GM21825 (cell line): Measurements from ENCODE around the gene TAS2R16.
"Not testable (repeated sequence)": the region's sequence is repeated elsewhere in the genome, so short reads cannot be mapped to it uniquely, and the experiment has no call there.

Source experiments
- ATAC-seq: cut with Tn5 transposase; IDR thresholded peaks from one replicate; pipeline ENCODE4 v1.9.1; 2021; ENCODE audit warnings: mild to moderate bottlenecking, moderate library complexity; ENCODE audit not compliant: unreplicated experiment

TAS2R16 gene

GRCh38 chr7:122974229-122974628, 21.3 kb downstream of the TAS2R16 start:
- no peak for ATAC-seq

GRCh38 chr7:122972056-122972455, 23.4 kb downstream of the TAS2R16 start:
- no peak for ATAC-seq

- ATAC-seq: no peak
These were observed 24.5 kb downstream of the TAS2R16 start for GRCh38 chr7:122970740-122971725.

GRCh38 chr7:122968389-122968788, 27.1 kb downstream of the TAS2R16 start:
- no peak for ATAC-seq

GRCh38 chr7:122965306-122965705, 30.2 kb downstream of the TAS2R16 start:
- ATAC-seq: no peak

GRCh38 chr7:122953678-122954077, 41.8 kb downstream of the TAS2R16 start:
- not testable (repeated sequence) for ATAC-seq

- no peak for ATAC-seq
These were observed 44.5 kb downstream of the TAS2R16 start for GRCh38 chr7:122951006-122951405.

GRCh38 chr7:122949186-122949585, 46.3 kb downstream of the TAS2R16 start:
- no peak for ATAC-seq
